GM10266 (cell line): ENCODE data around the gene KLHL26.

ENCODE experiments used
- DNase-seq: peaks from one replicate; pipeline ENCODE4 v3.0.0; 2012; ENCODE audit errors: extremely low spot score
- TF ChIP-seq, protein P1 (sequence below): IDR thresholded peaks from 2 replicates; pipeline ENCODE4 v1.5.1; 2012; ENCODE audit warnings: mild to moderate bottlenecking, low read depth; ENCODE audit not compliant: control insufficient read depth, insufficient read depth; ENCODE audit errors: missing control alignments

KLHL26 gene

DNA sequence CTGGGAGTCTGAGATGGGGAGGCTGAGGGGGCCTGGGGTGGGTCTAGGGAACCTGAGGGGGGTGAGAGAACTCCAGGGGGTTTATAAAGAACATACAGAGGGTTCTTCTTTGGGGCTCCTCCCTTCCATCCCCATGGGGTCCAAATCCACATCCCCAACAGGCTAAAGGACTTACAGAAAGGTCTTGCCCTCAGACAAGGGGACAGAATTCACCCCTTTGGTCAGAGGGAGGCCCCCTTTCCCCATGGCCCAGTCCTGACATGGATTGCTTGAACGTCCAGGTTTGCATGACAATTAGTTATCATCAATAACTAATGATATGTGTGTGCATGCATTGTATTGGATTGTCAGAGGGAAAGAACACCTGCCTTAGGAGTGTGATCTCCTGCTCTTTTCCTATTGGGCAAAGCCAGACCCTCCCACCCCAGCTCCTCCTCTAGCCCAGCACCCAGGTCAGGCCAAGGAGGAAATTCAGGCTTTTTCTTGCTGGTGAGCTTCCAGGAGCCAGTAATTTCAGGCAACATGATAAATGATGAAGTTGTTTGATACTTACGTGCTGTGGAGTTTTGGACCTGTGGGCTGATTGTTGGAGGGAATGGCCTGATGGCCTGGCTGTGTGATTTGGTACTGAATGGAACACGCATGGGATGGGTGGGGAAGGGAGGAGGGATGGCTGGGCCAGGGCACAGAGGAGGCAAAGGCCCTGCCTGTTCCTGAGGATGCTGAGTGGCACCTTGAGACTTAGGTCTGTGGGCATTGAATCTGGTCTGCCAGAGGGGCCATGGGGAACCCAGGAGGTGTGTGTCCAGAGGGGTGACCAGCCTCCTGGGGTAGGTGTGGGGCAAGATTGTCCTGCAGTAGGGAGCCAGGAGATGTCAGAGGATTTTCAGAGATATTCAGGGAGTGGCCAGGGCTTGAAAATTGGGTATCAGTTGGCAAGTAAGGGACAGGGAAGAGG, 1.1 kb downstream of the KLHL26 start:
- DNase-seq = no peak

DNA sequence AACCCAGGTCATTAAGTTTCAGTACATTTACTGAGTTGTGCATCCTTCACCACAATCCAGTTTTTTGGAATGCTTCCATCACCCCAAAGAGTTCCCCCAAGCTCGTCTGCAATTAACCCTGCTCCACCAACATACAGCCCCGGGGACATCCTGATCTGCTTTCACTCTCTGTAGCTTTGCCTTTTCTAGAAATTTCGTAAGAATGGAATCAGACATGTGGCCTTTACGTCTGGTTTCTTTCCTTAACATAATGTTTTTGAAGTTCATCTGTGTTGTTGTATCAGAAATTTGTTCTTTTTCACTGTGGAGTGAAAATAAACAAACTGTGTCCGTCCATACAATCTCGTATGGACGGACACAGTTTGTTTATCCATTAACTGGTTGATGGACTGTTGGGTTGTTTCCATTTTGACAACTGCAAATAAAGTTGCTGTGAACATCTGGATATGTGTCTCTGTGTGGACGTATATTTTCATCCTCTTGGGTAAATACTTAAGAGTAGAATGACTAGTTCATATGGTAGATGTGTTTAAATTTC, 2.9 kb downstream of the KLHL26 start:
- TF ChIP-seq, protein P1, sequence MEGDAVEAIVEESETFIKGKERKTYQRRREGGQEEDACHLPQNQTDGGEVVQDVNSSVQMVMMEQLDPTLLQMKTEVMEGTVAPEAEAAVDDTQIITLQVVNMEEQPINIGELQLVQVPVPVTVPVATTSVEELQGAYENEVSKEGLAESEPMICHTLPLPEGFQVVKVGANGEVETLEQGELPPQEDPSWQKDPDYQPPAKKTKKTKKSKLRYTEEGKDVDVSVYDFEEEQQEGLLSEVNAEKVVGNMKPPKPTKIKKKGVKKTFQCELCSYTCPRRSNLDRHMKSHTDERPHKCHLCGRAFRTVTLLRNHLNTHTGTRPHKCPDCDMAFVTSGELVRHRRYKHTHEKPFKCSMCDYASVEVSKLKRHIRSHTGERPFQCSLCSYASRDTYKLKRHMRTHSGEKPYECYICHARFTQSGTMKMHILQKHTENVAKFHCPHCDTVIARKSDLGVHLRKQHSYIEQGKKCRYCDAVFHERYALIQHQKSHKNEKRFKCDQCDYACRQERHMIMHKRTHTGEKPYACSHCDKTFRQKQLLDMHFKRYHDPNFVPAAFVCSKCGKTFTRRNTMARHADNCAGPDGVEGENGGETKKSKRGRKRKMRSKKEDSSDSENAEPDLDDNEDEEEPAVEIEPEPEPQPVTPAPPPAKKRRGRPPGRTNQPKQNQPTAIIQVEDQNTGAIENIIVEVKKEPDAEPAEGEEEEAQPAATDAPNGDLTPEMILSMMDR = no peak
- no peak for DNase-seq

More for the DNA sequence above, 1.1 kb downstream of the KLHL26 start:
- TF ChIP-seq, protein P1 = peak; percentile 22

GRCh38 chr19:18644196-18645034, 7.6 kb downstream of the KLHL26 start:
- peak; percentile 58 for DNase-seq

GRCh38 chr19:18645035-18645511, 8.2 kb downstream of the KLHL26 start:
- TF ChIP-seq, protein P1 = no peak
- no peak for DNase-seq

More at GRCh38 chr19:18644196-18645034, 7.6 kb downstream of the KLHL26 start:
- TF ChIP-seq, protein P1 = no peak

GRCh38 chr19:18646535-18647370, 9.9 kb downstream of the KLHL26 start:
- TF ChIP-seq, protein P1 = no peak
- no peak for DNase-seq

- no peak for DNase-seq
- TF ChIP-seq, protein P1 = no peak
Observed at GRCh38 chr19:18647371-18647767, 10.5 kb downstream of the KLHL26 start.
